ENCODE measurements around the gene CPXM1. TPM values are rescaled to one million over a fixed set of nuclear protein-coding genes. Genes with fewer than 3 reads are reported as not detected.
"Not testable (repeated sequence)": the region's sequence is repeated elsewhere in the genome, so short reads cannot be mapped to it uniquely, and the experiment has no call there.

Gene CPXM1
- total RNA-seq, 1 experiment from 2014 or later = 2.7 TPM

DNA sequence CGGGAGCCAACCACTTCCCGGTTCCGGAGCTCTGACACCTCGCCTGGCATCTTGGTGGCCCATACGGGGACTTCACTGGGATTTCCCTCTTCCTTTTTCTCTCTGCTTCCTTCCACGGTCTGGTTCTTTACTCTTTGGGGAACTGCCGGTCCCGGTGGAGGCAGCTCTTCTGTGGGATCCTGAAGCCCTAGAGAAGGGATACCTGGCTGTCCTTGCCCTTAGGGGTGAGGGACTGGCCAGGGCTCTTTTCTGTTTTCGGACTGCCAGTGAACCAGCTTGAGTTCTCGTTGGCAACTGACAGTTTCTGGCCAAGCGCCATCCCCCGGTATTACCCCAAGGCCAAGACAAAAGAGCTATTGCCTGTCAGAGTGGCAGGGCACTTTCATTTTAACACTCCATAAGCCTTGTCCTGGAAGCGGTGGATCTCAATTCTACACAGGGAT is 880 bp upstream of the CPXM1 start:
- DNase-seq (ENCODE audit: low read depth) = no peak

DNA sequence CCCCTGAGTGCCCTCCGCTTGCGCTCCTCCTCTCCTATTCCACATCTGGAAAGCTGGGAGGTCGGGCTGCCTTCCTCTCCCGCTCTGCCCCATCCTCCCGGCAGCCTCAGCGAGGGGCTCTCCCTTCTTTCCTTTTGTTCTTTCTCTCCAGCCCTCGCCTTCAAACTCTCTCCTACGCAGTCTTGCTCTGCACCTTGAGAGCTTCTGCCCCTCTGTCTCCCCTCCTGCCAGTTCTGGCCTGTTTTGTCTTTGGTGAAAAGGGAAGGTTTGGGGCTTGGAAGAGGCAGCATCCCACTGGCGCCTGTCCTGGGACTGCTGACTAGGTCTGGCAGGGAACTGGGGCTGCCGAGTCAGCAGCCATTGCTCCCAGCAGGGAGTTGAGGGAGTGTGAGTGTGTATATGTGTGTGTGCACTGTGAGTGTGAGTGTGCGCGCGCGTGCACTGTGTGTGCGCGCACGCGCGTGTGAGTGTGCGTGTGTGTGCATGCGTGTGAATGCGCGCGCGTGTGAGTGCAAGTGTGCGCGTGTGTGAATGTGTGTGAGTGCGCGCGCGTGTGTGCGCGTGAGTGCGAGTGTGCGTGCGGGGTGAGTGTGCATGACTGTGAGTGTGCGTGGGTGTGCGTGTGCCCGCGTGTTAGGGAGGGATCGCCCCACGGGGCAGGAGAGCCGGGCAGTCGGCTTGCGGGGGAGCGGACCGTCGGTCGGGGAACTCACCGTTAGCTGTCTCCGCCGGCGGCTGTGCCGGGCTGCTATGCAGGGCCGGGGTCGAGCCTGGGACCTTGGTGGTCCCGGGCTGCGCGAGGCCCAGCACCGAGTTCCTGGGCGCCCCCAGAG is 523 bp downstream of the CPXM1 start:
- no peak for DNase-seq (ENCODE audit: low read depth)

DNA sequence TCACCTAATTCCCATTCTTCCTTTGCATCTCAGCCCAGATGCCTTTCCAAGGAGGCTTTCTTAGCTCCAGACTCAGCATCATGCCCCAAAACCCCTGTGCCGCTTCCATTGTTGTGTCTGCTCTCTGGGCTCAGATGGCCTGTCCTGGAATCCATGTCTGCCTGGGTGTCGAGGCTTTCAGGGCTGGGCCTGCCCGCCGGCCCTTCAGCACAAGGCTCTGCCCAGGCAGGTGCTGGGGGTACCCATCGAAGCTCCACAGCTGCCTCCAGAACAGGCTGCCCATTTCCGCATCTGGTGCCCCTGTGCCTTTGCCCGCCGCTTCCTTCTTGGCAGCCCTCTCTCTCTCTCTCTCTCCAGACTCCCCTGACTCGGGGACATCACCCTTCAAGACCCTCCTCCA is 1.2 kb downstream of the CPXM1 start:
- DNase-seq (ENCODE audit: low read depth) = no peak

DNA sequence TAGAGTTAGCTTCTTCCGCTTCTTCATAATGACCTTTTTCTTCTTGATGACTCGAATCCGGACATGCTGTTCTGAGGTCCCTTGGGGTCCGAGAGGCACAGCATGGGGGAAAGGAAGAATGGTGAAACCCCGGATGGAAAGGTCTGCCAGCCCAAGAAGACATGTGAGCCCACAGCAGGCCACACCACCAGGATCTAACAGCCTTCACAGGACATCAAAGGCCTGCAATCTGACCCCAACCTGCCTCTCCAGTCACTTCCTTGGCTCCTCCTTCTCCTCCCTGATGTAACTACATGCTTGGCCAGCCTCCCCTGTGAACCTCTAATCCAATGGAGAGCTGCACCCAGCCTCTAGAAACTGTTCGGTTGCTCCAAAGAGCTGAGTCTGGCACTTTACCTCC is 1.6 kb downstream of the CPXM1 start:
- DNase-seq (ENCODE audit: low read depth) = peak; percentile 38

GRCh38 chr20:2798095-2798805 is 2.2 kb downstream of the CPXM1 start:
- no peak for DNase-seq (ENCODE audit: low read depth)

DNA sequence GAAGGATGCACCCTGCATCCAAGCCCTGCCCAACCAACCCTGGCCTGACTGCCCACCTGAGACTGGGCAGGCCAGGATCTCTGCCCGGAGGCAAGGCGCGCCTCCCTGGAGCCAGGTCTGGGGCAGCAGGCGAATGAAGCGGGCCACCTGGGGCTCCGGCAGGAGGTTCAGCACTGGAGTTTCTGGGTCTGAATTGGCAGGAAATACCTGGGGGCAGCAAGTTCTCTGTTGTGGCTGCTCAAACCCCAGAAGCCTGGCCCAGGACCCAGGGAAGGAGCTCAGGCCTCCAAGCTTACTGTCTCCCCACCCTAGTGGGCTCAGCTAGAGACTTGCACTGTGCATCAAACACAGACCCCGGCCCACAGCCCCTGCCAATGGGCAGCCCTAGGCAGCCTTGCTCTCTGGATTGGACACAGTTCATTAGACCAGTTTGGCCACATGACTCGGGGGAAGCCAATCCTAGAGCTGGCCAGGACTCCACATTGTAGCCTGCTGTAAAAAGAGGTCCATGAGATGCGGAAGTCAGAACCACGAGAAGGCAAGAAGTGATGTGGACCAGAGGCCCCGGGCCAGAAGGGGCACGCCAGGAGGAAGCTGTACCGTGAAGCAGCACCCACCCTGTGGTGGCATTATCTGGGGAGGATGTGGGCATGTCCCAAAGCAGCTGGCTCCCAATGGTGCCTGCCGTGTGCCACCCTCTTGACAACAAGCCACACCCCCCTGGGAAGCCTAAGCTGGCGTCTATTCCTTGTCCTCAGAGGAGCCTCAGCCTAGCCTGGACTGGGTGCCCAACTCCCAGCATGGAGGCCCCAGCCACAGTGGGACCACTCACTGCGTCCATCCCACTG is 3.1 kb downstream of the CPXM1 start:
- DNase-seq (ENCODE audit: low read depth) = no peak

DNA sequence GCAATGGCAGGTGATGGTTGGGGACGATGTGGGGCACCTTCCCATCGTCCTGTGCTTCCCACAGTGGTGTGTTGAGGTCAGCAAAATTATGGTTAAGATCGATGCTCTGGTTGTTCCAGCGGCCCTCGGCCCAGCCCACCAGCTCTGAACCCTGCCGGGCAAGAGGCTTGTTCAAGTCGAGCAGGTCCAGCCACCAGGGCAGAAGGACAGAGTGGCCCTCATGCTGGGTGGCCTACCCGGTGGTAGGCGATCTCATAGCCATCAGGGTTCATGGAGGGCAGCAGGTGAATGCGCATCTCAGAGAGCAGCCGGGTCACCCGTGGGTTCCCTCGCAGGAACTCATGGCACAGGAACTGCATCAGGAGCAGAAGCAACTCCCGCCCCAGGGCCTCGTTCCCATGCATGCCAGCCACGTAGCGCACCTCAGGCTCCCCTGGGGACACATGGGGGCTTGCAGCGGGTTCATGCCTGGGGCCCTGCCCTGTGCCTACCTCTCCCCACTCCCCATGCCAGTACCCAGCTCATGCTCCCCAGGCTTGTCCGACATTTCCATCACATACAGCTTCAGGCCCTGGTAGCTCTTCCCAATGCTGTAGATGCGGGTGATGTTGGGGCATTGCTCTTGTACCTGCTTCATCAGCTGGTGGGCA is 4.3 kb downstream of the CPXM1 start:
- DNase-seq (ENCODE audit: low read depth) = no peak

DNA sequence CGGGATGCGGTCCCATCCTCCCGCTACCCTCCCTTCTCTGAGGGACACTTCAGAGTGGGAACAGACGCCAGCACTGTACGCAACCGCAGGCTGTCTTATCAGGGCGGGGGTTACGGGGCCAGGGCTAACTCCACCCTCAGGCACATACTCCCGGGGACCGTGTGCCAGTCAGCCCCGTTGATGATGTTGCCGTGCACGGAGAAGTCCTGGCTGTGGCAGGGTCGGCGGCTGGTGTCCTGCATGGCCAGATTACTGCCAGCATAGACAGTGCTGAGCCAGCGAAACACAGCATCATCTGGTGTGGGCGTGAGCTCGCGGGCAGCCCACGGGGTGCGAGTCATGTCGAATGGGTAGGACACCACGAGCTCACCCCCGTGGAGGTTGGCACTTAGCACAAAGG is 5.0 kb downstream of the CPXM1 start:
- DNase-seq (ENCODE audit: low read depth) = no peak

DNA sequence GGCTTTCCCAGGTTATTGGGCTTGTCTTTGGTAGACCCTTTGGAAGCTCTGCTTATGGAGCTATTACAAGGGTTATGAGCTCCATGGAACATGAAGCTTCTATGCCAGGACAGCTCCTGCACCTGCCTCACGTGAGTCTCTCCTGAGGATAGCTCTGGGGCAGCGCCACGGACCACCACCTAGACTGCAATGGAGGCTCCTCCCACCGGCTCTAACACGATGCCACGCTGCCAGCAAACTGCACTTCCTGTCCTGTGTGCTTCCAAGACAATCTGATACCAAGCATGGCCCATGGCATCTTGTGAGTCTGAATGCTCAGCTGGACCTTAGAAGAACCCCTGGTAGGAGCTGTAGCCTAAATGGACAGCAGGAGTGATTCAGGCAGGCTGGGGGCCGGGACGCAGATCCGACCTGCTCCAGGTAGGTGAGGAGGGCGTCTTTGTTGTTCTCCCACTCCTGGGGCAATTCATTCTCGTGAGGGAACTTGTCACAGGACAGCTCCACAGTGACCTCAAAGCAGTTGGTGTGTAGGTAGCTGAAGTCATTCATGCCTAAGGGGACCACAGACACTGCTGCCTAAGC is 5.5 kb downstream of the CPXM1 start:
- no peak for DNase-seq (ENCODE audit: low read depth)

DNA sequence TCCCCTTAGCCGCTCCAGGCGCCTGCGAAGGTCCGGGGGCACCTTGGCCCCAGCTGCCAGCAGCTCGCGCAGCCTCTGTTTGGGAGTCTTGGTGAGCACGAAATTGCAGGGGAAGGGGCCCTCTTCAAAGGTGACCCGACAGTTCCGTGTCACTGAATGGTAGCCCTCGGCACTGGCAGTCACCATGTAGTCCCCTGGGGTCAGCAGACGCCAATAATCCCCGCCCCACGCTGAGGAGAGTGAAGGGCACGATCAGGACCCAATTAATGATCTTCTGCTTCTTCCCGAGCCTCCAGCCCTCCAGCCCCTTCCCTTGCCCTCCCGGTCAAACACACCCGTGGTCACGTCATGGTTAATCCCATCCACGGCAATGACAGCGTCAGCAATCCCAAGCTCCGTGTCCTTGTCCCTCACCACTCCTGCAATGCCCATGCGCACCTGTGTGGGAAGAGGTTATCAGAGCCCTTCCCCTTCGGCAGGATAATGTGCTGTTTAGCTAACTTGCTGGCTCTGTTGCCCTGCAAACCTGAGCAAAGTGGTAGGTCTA is 6.2 kb downstream of the CPXM1 start:
- no peak for DNase-seq (ENCODE audit: low read depth)

GRCh38 chr20:2793471-2793870 is 7.0 kb downstream of the CPXM1 start:
- DNase-seq (ENCODE audit: low read depth) = no peak

DNA sequence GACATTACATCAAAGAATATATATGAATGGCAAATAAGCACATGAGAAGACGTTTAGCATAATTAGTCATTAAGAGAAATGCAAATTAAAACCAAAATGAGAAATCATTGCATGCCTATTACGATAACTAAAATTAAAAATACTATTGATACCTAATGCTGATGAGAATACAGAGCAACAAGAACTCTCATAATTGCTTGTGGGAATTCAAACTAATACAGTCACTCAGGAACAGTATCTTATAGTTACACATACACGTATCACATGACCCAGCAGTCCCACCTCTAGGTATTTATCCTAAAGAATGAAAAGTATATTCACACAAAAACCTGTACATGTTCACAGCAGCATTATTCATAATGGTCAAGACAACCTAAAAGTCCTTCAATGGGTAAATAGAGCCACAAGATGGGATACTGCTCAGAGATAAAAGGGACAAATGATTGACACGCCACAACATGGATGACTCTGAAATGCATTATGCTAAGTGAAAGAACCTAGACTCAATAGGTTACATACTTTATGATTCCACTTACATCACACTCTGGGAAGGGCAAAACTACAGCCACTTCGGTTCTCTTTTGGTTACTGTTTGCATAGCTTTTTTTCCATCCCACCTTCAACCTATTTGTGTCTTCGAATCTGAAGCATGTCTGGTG is 16.4 kb downstream of the CPXM1 start:
- no peak for DNase-seq (ENCODE audit: low read depth)

GRCh38 chr20:2780948-2781347 is 19.5 kb downstream of the CPXM1 start:
- DNase-seq (ENCODE audit: low read depth) = no peak

DNA sequence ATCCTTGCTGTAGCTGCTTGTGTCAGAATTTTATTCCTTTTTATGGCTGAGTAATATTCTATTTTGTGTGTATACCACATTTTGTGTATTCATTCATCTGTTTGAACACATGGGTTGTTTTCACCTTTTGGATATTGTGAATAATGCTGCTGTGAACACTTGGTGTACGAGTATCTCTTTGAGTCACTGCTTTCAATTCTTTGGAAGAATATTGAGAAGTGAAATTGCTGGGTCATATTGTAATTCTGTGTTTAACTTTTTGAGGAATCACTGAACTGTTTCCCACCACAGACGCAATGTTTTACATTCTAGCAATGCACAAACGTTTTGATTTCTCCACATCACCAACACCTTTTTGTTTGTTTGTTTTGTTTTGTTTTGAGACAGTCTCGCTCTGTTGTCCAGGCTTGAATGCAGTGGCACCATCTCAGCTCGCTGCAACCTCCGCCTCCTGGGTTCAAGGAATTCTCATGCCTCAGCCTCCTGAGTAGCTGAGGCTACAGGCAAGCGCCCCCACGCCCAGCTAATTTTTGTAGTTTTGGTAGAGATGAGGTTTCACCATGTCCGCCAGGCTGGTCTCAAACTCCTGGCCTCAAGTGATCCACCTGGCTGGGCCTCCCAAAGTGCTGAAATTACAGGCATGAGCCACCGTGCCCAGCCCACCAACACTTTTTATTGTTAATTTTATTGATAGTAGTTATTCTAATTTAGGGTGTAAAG is 21.7 kb downstream of the CPXM1 start:
- no peak for DNase-seq (ENCODE audit: low read depth)

DNA sequence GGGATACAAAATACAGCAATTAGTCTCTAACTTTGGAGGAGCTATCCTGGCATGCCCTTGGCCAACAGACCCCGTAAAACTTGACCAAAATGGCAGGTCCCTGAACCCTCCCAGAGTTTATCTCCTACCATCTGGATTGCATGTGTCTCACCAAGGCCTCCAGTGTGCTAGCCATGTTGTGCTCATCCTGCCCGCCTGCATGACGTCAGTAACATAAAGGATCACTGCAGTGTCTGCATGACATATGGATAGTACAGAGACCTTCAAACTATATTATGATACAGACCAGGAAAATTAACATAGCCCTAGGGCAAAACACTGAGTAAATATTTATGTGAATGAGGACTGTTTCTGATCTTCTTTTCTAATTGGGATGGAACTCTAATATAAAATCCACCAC is 25.3 kb downstream of the CPXM1 start:
- no peak for DNase-seq (ENCODE audit: low read depth)

DNA sequence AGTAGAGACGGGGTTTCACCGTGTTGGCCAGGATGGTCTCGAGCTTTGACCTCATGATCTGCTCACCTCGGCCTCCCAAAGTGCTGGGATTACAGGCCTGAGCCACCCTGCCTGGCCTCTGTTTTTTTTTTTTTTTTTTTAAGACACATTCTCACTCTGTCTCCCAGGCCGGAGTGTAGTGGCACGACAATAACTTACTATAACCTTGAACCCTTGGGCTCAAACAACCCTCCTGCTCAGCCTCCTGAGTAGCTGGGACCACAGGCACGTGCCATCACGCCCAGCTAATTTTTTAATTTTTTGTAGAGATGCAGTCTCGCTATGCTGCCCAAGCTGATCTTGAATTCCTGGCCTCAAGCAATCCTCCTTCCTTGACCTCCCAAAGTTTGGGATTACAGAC is 26.6 kb downstream of the CPXM1 start:
- no peak for DNase-seq (ENCODE audit: low read depth)

DNA sequence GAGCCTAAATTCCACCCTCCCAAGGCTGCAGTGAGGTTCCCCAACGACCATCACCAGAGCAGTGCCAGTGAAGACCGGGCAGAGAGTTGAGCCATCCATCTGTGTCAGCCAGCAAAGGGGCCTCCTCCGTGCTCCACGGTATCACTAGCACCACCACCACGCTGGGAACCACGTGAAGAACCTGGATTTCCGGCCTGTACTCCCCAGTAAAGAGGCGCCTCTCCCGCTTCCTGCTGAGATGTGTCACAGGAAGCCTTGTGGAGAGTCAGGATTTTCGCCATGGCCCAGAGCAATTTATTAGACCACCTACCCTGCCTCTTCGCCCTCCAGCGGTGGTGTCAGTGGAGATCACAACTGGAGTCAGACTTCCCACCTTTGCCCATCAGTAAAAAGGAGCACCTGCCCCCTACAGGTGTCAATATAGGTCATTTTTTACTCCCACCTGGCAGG is 28.8 kb downstream of the CPXM1 start:
- peak; percentile 85 for DNase-seq (ENCODE audit: low read depth)

GRCh38 chr20:2770091-2770490 is 30.3 kb downstream of the CPXM1 start:
- not testable (repeated sequence) for DNase-seq (ENCODE audit: low read depth)

- DNase-seq (ENCODE audit: low read depth) = no peak
These were observed 31.8 kb downstream of the CPXM1 start for GRCh38 chr20:2768632-2769015.

Measured in Daoy (cell line).